ENCODE data around the gene KIAA0825.

- TF ChIP-seq, protein P1, sequence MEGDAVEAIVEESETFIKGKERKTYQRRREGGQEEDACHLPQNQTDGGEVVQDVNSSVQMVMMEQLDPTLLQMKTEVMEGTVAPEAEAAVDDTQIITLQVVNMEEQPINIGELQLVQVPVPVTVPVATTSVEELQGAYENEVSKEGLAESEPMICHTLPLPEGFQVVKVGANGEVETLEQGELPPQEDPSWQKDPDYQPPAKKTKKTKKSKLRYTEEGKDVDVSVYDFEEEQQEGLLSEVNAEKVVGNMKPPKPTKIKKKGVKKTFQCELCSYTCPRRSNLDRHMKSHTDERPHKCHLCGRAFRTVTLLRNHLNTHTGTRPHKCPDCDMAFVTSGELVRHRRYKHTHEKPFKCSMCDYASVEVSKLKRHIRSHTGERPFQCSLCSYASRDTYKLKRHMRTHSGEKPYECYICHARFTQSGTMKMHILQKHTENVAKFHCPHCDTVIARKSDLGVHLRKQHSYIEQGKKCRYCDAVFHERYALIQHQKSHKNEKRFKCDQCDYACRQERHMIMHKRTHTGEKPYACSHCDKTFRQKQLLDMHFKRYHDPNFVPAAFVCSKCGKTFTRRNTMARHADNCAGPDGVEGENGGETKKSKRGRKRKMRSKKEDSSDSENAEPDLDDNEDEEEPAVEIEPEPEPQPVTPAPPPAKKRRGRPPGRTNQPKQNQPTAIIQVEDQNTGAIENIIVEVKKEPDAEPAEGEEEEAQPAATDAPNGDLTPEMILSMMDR (IDR thresholded peaks at IDR 0.05; ENCODE audit: low read depth, low read length), result no peak
- TF ChIP-seq EZH2phosphoT487 (IDR thresholded peaks at IDR 0.05; ENCODE audit: low read depth), result no peak
Measured at GRCh38 chr5:94422812-94423211, 195.6 kb downstream of the KIAA0825 start.
